IPS-NIHi7 (cell line): ENCODE results near the gene LEKR1.
"Not testable (repeated sequence)": the region's sequence is repeated elsewhere in the genome, so short reads cannot be mapped to it uniquely, and the experiment has no call there.

Experiments used
- DNase-seq: peaks from one replicate; pipeline ENCODE4 v3.0.0; 2012; ENCODE audit warnings: mixed read lengths; ENCODE audit errors: extremely low spot score

Gene LEKR1

GRCh38 chr3:156806698-156807097, 19.5 kb upstream of the LEKR1 start:
- no peak for DNase-seq

GRCh38 chr3:156808025-156808424, 18.1 kb upstream of the LEKR1 start:
- DNase-seq, result no peak

GRCh38 chr3:156811089-156811862, 14.9 kb upstream of the LEKR1 start:
- DNase-seq, result no peak

GRCh38 chr3:156812521-156813335, 13.4 kb upstream of the LEKR1 start:
- no peak for DNase-seq

- DNase-seq, result no peak
These were observed 11.9 kb upstream of the LEKR1 start for GRCh38 chr3:156814295-156814694.

- DNase-seq, result peak; percentile 43
These were observed 9.9 kb upstream of the LEKR1 start for GRCh38 chr3:156816091-156816793.

- peak; percentile 80 for DNase-seq
These were observed 9.1 kb upstream of the LEKR1 start for GRCh38 chr3:156816794-156817645.

- no peak for DNase-seq
These were observed 8.4 kb upstream of the LEKR1 start for GRCh38 chr3:156817646-156818272.

- DNase-seq, result no peak
These were observed 7.9 kb upstream of the LEKR1 start for GRCh38 chr3:156818273-156818651.

- DNase-seq, result no peak
These were observed 7.3 kb upstream of the LEKR1 start for GRCh38 chr3:156818890-156819289.

- no peak for DNase-seq
These were observed 6.1 kb upstream of the LEKR1 start for GRCh38 chr3:156819842-156820691.

GRCh38 chr3:156820692-156821080, 5.5 kb upstream of the LEKR1 start:
- DNase-seq, result no peak

- not testable (repeated sequence) for DNase-seq
These were observed 3.4 kb upstream of the LEKR1 start for GRCh38 chr3:156822626-156823260.

GRCh38 chr3:156825795-156826143, 384 bp upstream of the LEKR1 start:
- DNase-seq, result no peak

- DNase-seq, result no peak
These were observed 1.0 kb downstream of the LEKR1 start for GRCh38 chr3:156826896-156827882.

- no peak for DNase-seq
These were observed 4.9 kb downstream of the LEKR1 start for GRCh38 chr3:156831006-156831405.

GRCh38 chr3:156834435-156834834, 8.3 kb downstream of the LEKR1 start:
- no peak for DNase-seq

- DNase-seq, result no peak
These were observed 8.9 kb downstream of the LEKR1 start for GRCh38 chr3:156834962-156835535.
